Activated CD4-positive, alpha-beta T cell treated with anti-CD3 and anti-CD28 coated beads, Interleukin-2, amount 10 ng/mL, durations not matched to agents 7 days and 5 days (primary cell): ENCODE measurements around the gene UBE3B. TPM values are rescaled to one million over a fixed set of nuclear protein-coding genes. Genes with fewer than 3 reads are reported as not detected.

ENCODE experiments used
- CTCF ChIA-PET: fragments of 350-600 bp; sonication (Branson Sonifier 250); formaldehyde crosslinking; loops from one replicate; lab custom pipeline; 2021; ENCODE audit warnings: antibody characterized with exemption; lab: Charles Lee
- POLR2A ChIA-PET: fragments of 350-600 bp; sonication (Branson Sonifier 250); formaldehyde crosslinking; loops from one replicate; lab custom pipeline; 2021; ENCODE audit warnings: antibody characterized with exemption; lab: Charles Lee
- DNase-seq: peaks from one replicate; pipeline ENCODE4 v3.0.0-alpha.2; 2020
- H3K27ac Mint-ChIP-seq: one replicate; pipeline ENCODE4 v1.8.0; 2021; ENCODE audit warnings: mild to moderate bottlenecking, moderate library complexity, mixed read lengths
- H3K27me3 Mint-ChIP-seq: one replicate; pipeline ENCODE4 v1.8.0; 2021; ENCODE audit warnings: mixed read lengths
- H3K36me3 Mint-ChIP-seq: one replicate; pipeline ENCODE4 v1.8.0; 2021; ENCODE audit warnings: low read depth, mixed read lengths
- H3K4me1 Mint-ChIP-seq: one replicate; pipeline ENCODE4 v1.8.0; 2021; ENCODE audit warnings: mixed read lengths
- H3K4me3 Mint-ChIP-seq: one replicate; pipeline ENCODE4 v1.8.0; 2021; ENCODE audit warnings: mild to moderate bottlenecking, moderate library complexity, mixed read lengths
- H3K9me3 Mint-ChIP-seq: one replicate; pipeline ENCODE4 v1.8.0; 2021; ENCODE audit warnings: mixed read lengths
- total RNA-seq, 2 experiments: library from RNA; stranded (reverse); gene quantifications; one replicate each; pipeline ENCODE4 v1.2.3, GENCODE V29; 2021

UBE3B gene
- total RNA-seq, 2 experiments from 2014 or later, result 35.5 to 37.4 TPM

DNA sequence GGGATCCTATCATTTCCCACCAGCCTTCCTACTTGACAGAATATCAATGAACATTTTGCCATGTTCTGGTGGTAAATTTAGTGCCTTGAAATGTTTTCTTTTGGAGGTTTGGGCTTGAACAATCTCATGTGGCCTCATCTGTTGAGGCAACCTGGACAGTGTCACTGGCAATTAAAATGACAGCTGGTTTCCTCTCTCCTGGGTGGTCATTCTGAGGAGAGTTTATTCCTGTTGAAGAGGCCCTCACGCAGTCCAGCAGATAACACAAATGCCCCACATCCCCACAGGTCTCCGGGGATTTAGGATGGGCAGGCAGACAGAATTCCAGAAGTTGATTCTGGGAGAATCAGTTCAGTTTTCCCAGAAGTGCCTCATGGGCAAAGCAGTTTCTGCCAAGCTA, 54.0 kb downstream of the UBE3B start:
- no peak overlapping the region for H3K27ac Mint-ChIP-seq
- no peaks in the 10 kb centered on the region for H3K9me3 Mint-ChIP-seq
- ChIA-PET CTCF (no interaction called here), POLR2A (no interaction called here)
- no peak overlapping the region for H3K4me3 Mint-ChIP-seq
- H3K4me1 Mint-ChIP-seq, result no peaks in the 10 kb centered on the region
- no peak for DNase-seq
- no peaks in the 10 kb centered on the region for H3K27me3 Mint-ChIP-seq
- H3K36me3 Mint-ChIP-seq, result peaks cover 2% of the 10 kb centered on the region

DNA sequence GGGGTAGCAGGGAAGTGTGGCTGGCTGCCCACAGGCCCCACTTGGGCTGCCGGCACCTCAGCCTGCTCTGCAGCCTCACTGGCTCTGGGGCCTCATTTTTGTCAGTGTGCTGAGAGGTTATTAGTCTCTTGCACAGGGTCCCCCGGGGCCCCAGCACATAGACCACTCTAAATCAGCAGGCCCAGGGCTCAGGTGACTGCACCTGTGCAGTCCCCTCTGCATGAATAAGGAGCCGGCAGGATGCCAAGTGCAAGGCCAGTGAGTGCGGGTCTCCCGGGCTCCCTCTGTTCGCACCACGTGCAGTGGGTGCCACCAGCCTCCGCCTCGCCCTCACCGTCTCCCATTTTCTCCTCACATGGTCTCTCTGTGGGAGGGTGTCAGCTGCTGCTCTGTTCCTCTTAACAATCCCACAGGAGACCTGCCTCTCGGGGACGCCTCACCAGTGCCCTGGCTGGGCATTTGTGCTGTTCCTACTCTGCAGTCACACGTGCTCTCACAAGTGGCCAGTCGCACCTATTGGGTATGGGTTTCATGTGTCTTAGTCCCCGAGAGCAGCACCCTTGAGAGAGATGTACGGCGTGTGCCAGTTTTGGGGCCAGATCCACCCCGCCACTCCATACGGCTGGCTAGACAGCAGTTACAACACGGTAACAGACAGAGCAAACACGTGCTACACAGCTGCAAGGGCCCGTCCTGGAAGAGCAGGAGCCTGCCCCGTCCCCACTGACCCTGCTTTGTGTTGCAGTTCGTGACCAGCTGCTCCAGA, 55.5 kb downstream of the UBE3B start:
- ChIA-PET POLR2A (no interaction called here), CTCF (no interaction called here)
- H3K27ac Mint-ChIP-seq, result no peak overlapping the region
- H3K9me3 Mint-ChIP-seq, result no peaks in the 10 kb centered on the region
- no peak overlapping the region for H3K4me3 Mint-ChIP-seq
- peaks cover 2% of the 10 kb centered on the region for H3K36me3 Mint-ChIP-seq
- H3K4me1 Mint-ChIP-seq, result no peaks in the 10 kb centered on the region
- no peak for DNase-seq
- no peaks in the 10 kb centered on the region for H3K27me3 Mint-ChIP-seq

DNA sequence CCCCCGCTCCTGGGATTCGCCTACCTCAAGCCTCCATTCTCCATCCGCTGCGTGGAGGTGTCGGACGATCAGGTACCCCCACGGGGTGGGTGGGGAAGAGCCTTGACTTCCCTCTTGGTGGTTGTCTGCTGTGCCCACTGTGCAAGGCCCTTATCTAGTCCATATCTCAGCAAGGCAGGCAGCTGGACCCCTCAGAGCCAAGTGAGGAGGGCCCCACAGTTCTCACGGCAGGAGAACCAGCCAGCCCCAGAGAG, 56.0 kb downstream of the UBE3B start:
- no peaks in the 10 kb centered on the region for H3K4me1 Mint-ChIP-seq
- ChIA-PET POLR2A (no interaction called here), CTCF (interaction anchor here (1.6 kb wide), 1 partner anchor 10 kb away, joined by 3 read pairs; no protein-coding TSS in a partner anchor)
- no peak for DNase-seq
- H3K27me3 Mint-ChIP-seq, result no peaks in the 10 kb centered on the region
- peaks cover 2% of the 10 kb centered on the region for H3K36me3 Mint-ChIP-seq
- no peak overlapping the region for H3K27ac Mint-ChIP-seq
- H3K4me3 Mint-ChIP-seq, result no peak overlapping the region
- no peaks in the 10 kb centered on the region for H3K9me3 Mint-ChIP-seq

DNA sequence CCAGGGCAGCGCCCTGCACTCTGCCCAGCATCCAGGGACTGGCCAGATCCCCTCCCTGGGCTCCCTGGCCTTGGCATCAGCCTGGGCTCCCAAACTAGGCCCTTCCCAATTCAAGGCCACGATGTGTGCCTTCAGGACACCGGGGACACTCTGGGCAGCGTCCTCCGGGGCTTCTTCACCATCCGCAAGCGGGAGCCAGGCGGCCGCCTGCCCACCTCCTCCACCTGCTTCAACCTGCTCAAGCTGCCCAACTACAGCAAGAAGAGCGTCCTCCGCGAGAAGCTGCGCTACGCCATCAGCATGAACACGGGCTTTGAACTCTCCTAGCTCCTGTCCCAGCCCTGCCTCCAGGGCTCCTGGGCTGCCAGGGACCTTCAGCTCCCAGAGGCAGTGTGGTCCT, 57.0 kb downstream of the UBE3B start:
- peaks cover 2% of the 10 kb centered on the region for H3K36me3 Mint-ChIP-seq
- ChIA-PET CTCF (interaction anchor here (1.6 kb wide), 2 partner anchors 11 to 20 kb away, joined by 3 read pairs; no protein-coding TSS in a partner anchor), POLR2A (no interaction called here)
- H3K27me3 Mint-ChIP-seq, result no peaks in the 10 kb centered on the region
- H3K9me3 Mint-ChIP-seq, result no peaks in the 10 kb centered on the region
- H3K27ac Mint-ChIP-seq, result no peak overlapping the region
- H3K4me3 Mint-ChIP-seq, result no peak overlapping the region
- no peaks in the 10 kb centered on the region for H3K4me1 Mint-ChIP-seq
- no peak for DNase-seq

DNA sequence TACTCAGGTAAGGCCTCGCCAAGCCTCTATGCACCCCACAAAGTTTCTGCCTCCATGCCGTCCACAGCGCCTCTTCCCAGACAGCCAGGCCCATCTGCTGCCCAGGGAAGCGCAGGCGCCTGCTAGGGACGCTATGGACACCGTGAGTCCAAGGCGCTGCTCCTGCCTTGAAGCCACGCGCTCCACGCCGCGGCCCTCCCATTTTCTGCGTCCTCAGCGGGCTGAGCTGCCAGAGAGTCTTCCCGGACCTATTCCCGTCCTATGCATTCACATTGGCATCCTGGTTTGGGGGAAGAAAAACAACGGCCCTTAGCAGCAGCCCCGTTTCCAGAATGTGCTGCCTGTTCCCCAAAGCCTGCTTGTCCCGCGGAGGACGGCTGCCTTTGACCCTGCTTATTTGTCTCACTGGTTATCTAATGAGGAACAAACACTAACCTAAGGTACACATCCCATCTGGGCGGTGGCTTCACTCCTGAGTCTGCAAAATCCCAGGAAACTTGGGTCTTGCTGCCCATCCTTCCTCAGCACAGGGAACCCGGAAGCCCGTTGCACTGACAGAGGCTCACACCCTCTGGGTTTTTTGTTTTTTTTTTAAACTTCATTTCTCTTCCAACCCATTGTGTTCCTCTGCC, 57.9 kb downstream of the UBE3B start:
- no peaks in the 10 kb centered on the region for H3K9me3 Mint-ChIP-seq

GRCh38 chr12:109535863-109536250, 58.4 kb downstream of the UBE3B start:
- H3K9me3 Mint-ChIP-seq, result no peaks in the 10 kb centered on the region
- ChIA-PET CTCF (interaction anchor here (1.3 to 1.6 kb wide), 2 partner anchors 11 to 19 kb away, joined by 3 read pairs; no protein-coding TSS in a partner anchor), POLR2A (no interaction called here)
- no peaks in the 10 kb centered on the region for H3K4me1 Mint-ChIP-seq
- H3K27ac Mint-ChIP-seq, result no peak overlapping the region
- H3K27me3 Mint-ChIP-seq, result no peaks in the 10 kb centered on the region
- no peak for DNase-seq
- peaks cover 2% of the 10 kb centered on the region for H3K36me3 Mint-ChIP-seq
- H3K4me3 Mint-ChIP-seq, result no peak overlapping the region

More for the DNA sequence above, 57.9 kb downstream of the UBE3B start:
- no peak for DNase-seq
- no peak overlapping the region for H3K4me3 Mint-ChIP-seq
- H3K27ac Mint-ChIP-seq, result no peak overlapping the region
- ChIA-PET POLR2A (no interaction called here), CTCF (interaction anchor here (1.3 to 1.6 kb wide), 3 partner anchors 10 to 20 kb away, joined by 3 read pairs; no protein-coding TSS in a partner anchor)
- H3K4me1 Mint-ChIP-seq, result no peaks in the 10 kb centered on the region
- peaks cover 2% of the 10 kb centered on the region for H3K36me3 Mint-ChIP-seq
- H3K27me3 Mint-ChIP-seq, result no peaks in the 10 kb centered on the region

- Mint-ChIP-seq H3K36me3 (no peaks in the 10 kb centered on the region), H3K4me1 (no peaks in the 10 kb centered on the region), H3K4me3 (no peak overlapping the region), H3K27ac (no peak overlapping the region), H3K27me3 (no peaks in the 10 kb centered on the region), H3K9me3 (no peaks in the 10 kb centered on the region)
- DNase-seq, result no peak
- ChIA-PET CTCF (interaction anchor here (1.6 kb wide), 1 partner anchor 23 kb away, joined by 5 read pairs; no protein-coding TSS in a partner anchor), POLR2A (no interaction called here)
Measured at GRCh38 chr12:109537136-109537535, 59.7 kb downstream of the UBE3B start.

GRCh38 chr12:109538191-109538863, 60.9 kb downstream of the UBE3B start:
- Mint-ChIP-seq H3K27ac (no peak overlapping the region), H3K9me3 (no peaks in the 10 kb centered on the region), H3K4me3 (no peak overlapping the region), H3K36me3 (no peaks in the 10 kb centered on the region), H3K27me3 (no peaks in the 10 kb centered on the region), H3K4me1 (no peaks in the 10 kb centered on the region)
- CTCF ChIA-PET, result interaction anchor here (0.5 to 1.6 kb wide), 2 partner anchors 22 to 311 kb away, joined by 3 to 5 read pairs; no protein-coding TSS in a partner anchor
- DNase-seq, result no peak
- POLR2A ChIA-PET, result no interaction called here

- ChIA-PET CTCF (interaction anchor here (1.1 kb wide), 1 partner anchor 13 kb away, joined by 3 read pairs; no protein-coding TSS in a partner anchor), POLR2A (no interaction called here)
- H3K27ac Mint-ChIP-seq, result no peak overlapping the region
- H3K4me1 Mint-ChIP-seq, result peaks cover 4% of the 10 kb centered on the region
- no peak overlapping the region for H3K4me3 Mint-ChIP-seq
- no peaks in the 10 kb centered on the region for H3K9me3 Mint-ChIP-seq
- no peaks in the 10 kb centered on the region for H3K27me3 Mint-ChIP-seq
- H3K36me3 Mint-ChIP-seq, result no peaks in the 10 kb centered on the region
- DNase-seq, result no peak
Measured at GRCh38 chr12:109539508-109539907, 62.1 kb downstream of the UBE3B start.

- H3K4me3 Mint-ChIP-seq, result no peak overlapping the region
- ChIA-PET CTCF (interaction anchor here (1.0 to 1.5 kb wide), 2 partner anchors 23 to 131 kb away, joined by 3 read pairs; no protein-coding TSS in a partner anchor), POLR2A (no interaction called here)
- no peaks in the 10 kb centered on the region for H3K9me3 Mint-ChIP-seq
- peaks cover 15% of the 10 kb centered on the region for H3K4me1 Mint-ChIP-seq
- H3K27ac Mint-ChIP-seq, result no peak overlapping the region
- DNase-seq, result no peak
- H3K27me3 Mint-ChIP-seq, result peaks cover 2% of the 10 kb centered on the region
- no peaks in the 10 kb centered on the region for H3K36me3 Mint-ChIP-seq
Measured at GRCh38 chr12:109540526-109541412, 63.3 kb downstream of the UBE3B start.

DNA sequence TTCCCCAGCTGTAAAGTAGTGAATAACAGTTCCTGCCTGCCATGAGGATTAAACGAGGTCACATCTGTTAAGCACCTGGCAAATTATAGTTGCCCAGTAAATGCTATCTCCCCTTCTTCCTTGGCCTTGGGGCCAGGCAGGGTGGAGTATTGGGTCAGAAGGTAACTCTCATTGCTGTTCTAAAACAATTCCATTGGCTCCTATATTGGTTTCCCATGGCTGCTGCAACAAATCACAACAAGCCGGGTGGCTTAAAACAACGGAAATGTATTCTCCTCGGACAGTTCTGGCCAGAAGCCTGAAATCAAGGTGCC, 63.9 kb downstream of the UBE3B start:
- ChIA-PET CTCF (interaction anchor here (1.0 to 1.5 kb wide), 2 partner anchors 22 to 130 kb away, joined by 3 read pairs; no protein-coding TSS in a partner anchor), POLR2A (no interaction called here)
- H3K36me3 Mint-ChIP-seq, result no peaks in the 10 kb centered on the region
- peaks cover 15% of the 10 kb centered on the region for H3K4me1 Mint-ChIP-seq
- DNase-seq, result no peak
- H3K4me3 Mint-ChIP-seq, result no peak overlapping the region
- no peak overlapping the region for H3K27ac Mint-ChIP-seq
- H3K9me3 Mint-ChIP-seq, result no peaks in the 10 kb centered on the region
- peaks cover 2% of the 10 kb centered on the region for H3K27me3 Mint-ChIP-seq

GRCh38 chr12:109542014-109542413, 64.6 kb downstream of the UBE3B start:
- ChIA-PET POLR2A (no interaction called here), CTCF (no interaction called here)
- Mint-ChIP-seq H3K4me3 (no peak overlapping the region), H3K27ac (no peak overlapping the region), H3K27me3 (peaks cover 5% of the 10 kb centered on the region), H3K4me1 (peaks cover 15% of the 10 kb centered on the region), H3K9me3 (no peaks in the 10 kb centered on the region), H3K36me3 (no peaks in the 10 kb centered on the region)
- no peak for DNase-seq
